Neural cell (in vitro differentiated cells): Measurements from ENCODE around the gene ROR1. TPM values are rescaled to one million over a fixed set of nuclear protein-coding genes. Genes with fewer than 3 reads are reported as not detected.

Experiments
- H2AFZ ChIP-seq: fragments of 200-600, 300-800 bp; sonication (generic), shearing (Covaris generic); 2 replicates; pipeline ENCODE4 v1.6.0; 2014; ENCODE audit warnings: low read depth, mild to moderate bottlenecking, antibody characterized with exemption, low read length, moderate library complexity
- H3F3A ChIP-seq: fragments of 200-600 bp; shearing (Covaris generic); 2 replicates; pipeline ENCODE4 v1.6.1; 2016; ENCODE audit warnings: mild to moderate bottlenecking, moderate library complexity, mixed read lengths, antibody characterized with exemption, low read length; ENCODE audit not compliant: insufficient read depth, poor library complexity, severe bottlenecking
- H3K27ac ChIP-seq: fragments of 200-600, 300-800 bp; sonication (generic), shearing (Covaris generic); 2 replicates; pipeline ENCODE4 v1.5.1; 2014; ENCODE audit warnings: mild to moderate bottlenecking, low read length, moderate library complexity
- H3K27me3 ChIP-seq: fragments of 300-800, 200-600 bp; sonication (generic), shearing (Covaris generic); 2 replicates; pipeline ENCODE4 v1.6.0; 2014; ENCODE audit warnings: mild to moderate bottlenecking, low read depth, low read length, moderate library complexity; ENCODE audit not compliant: insufficient read depth
- H3K36me3 ChIP-seq: fragments of 300-800, 200-600 bp; sonication (generic), shearing (Covaris generic); 2 replicates; pipeline ENCODE4 v1.5.1; 2014; ENCODE audit warnings: mild to moderate bottlenecking, antibody characterized with exemption, low read length, moderate library complexity; ENCODE audit not compliant: insufficient read depth
- H3K4me2 ChIP-seq: fragments of 300-800, 200-600 bp; sonication (generic), shearing (Covaris generic); 2 replicates; pipeline ENCODE4 v1.6.0; 2014; ENCODE audit warnings: mild to moderate bottlenecking, low read length
- H3K4me3 ChIP-seq: fragments of 300-800, 200-600 bp; sonication (generic), shearing (Covaris generic); 2 replicates; pipeline ENCODE4 v1.5.1; 2014; ENCODE audit warnings: mild to moderate bottlenecking, low read length, moderate library complexity
- H3K79me2 ChIP-seq: fragments of 200-600 bp; shearing (Covaris generic); replicated peaks from 2 replicates; pipeline ENCODE4 v1.6.0; 2014; ENCODE audit warnings: mild to moderate bottlenecking, low read length, moderate library complexity; ENCODE audit not compliant: insufficient read depth
- H3K9ac ChIP-seq: fragments of 300-800, 200-600 bp; sonication (generic), shearing (Covaris generic); 2 replicates; pipeline ENCODE4 v1.6.1; 2016; ENCODE audit warnings: mild to moderate bottlenecking, low read length, mixed read lengths
- H3K9me2 ChIP-seq: fragments of 200-600 bp; shearing (Covaris generic); 2 replicates; pipeline ENCODE4 v1.6.1; 2016; ENCODE audit warnings: mild to moderate bottlenecking, low read length, mixed read lengths; ENCODE audit not compliant: insufficient read depth
- H3K9me3 ChIP-seq: fragments of 200-600, 300-800 bp; sonication (generic), shearing (Covaris generic); 2 replicates; pipeline ENCODE4 v1.6.1; 2016; ENCODE audit warnings: mild to moderate bottlenecking, mixed run types, low read length, moderate library complexity, mixed read lengths
- H4K20me1 ChIP-seq: fragments of 200-600 bp; shearing (Covaris generic); 2 replicates; pipeline ENCODE4 v1.6.1; 2016; ENCODE audit warnings: mild to moderate bottlenecking, mixed run types; ENCODE audit not compliant: insufficient read depth
- EP300 ChIP-seq: fragments of 450-650 bp; conservative IDR thresholded peaks from 2 replicates; pipeline ENCODE4 v1.6.1; 2014; ENCODE audit warnings: antibody characterized with exemption, mild to moderate bottlenecking, moderate library complexity; ENCODE audit not compliant: poor library complexity, severe bottlenecking
- EZH2 ChIP-seq: fragments of 200-600, 300-800 bp; shearing (Covaris generic), sonication (generic); IDR thresholded peaks from 2 replicates; pipeline ENCODE4 v1.6.1; 2014; ENCODE audit warnings: antibody characterized with exemption, low read length, borderline replicate concordance, mild to moderate bottlenecking; ENCODE audit not compliant: insufficient read depth, poor library complexity, severe bottlenecking
- MXI1 ChIP-seq: fragments of 450-650 bp; conservative IDR thresholded peaks from 2 replicates; pipeline ENCODE4 v1.6.1; 2014; ENCODE audit warnings: antibody characterized with exemption, mild to moderate bottlenecking; ENCODE audit not compliant: poor library complexity, severe bottlenecking
- POLR2AphosphoS5 ChIP-seq: IDR thresholded peaks from 2 replicates; pipeline ENCODE4 v1.6.1; 2012
- RAD21 ChIP-seq: fragments of 450-650 bp; conservative IDR thresholded peaks from 2 replicates; pipeline ENCODE4 v1.6.1; 2014; ENCODE audit warnings: antibody characterized with exemption, mild to moderate bottlenecking, moderate library complexity
- SMC3 ChIP-seq: fragments of 450-650 bp; conservative IDR thresholded peaks from 2 replicates; pipeline ENCODE4 v1.6.1; 2014; ENCODE audit warnings: antibody characterized with exemption, mild to moderate bottlenecking, moderate library complexity; ENCODE audit not compliant: poor library complexity
- TAF1 ChIP-seq: IDR thresholded peaks from 2 replicates; pipeline ENCODE4 v1.6.1; 2012; ENCODE audit warnings: low read depth
- polyA plus RNA-seq: library from polyadenylated mRNA; depleted of rRNA; stranded (reverse); fragments of >200 nt; gene quantifications from 2 replicates; pipeline ENCODE4 v1.2.3, GENCODE V29; 2014
- TF ChIP-seq, protein P1 (sequence below): IDR thresholded peaks from 2 replicates; pipeline ENCODE4 v1.6.1; 2012; ENCODE audit warnings: borderline replicate concordance
- TF ChIP-seq, protein P2 (sequence below): fragments of 450-650 bp; IDR thresholded peaks from 2 replicates; pipeline ENCODE4 v1.5.1; 2014; ENCODE audit warnings: antibody characterized with exemption, mild to moderate bottlenecking, moderate library complexity; ENCODE audit not compliant: poor library complexity, severe bottlenecking

Gene ROR1
- polyA plus RNA-seq, 1 donor from 2014 or later = 0.27 TPM

- Histone ChIP-seq H3K27me3 (no peaks in the 10 kb centered on the region), H3K9me2 (no peaks in the 10 kb centered on the region), H4K20me1 (no peaks in the 10 kb centered on the region), H3K36me3 (no peaks in the 10 kb centered on the region), H3K27ac (no peak overlapping the region), H2AFZ (no peak overlapping the region), H3K9ac (no peak overlapping the region), H3K9me3 (no peaks in the 10 kb centered on the region), H3K4me2 (no peak overlapping the region), H3K4me3 (no peak overlapping the region), H3F3A (no peaks in the 10 kb centered on the region), H3K79me2 (no peaks in the 10 kb centered on the region)
- TF ChIP-seq SMC3 (no peak), MXI1 (no peak), RAD21 (no peak), POLR2AphosphoS5 (no peak), TAF1 (no peak), EZH2 (no peak), EP300 (no peak)
- TF ChIP-seq, protein P1, sequence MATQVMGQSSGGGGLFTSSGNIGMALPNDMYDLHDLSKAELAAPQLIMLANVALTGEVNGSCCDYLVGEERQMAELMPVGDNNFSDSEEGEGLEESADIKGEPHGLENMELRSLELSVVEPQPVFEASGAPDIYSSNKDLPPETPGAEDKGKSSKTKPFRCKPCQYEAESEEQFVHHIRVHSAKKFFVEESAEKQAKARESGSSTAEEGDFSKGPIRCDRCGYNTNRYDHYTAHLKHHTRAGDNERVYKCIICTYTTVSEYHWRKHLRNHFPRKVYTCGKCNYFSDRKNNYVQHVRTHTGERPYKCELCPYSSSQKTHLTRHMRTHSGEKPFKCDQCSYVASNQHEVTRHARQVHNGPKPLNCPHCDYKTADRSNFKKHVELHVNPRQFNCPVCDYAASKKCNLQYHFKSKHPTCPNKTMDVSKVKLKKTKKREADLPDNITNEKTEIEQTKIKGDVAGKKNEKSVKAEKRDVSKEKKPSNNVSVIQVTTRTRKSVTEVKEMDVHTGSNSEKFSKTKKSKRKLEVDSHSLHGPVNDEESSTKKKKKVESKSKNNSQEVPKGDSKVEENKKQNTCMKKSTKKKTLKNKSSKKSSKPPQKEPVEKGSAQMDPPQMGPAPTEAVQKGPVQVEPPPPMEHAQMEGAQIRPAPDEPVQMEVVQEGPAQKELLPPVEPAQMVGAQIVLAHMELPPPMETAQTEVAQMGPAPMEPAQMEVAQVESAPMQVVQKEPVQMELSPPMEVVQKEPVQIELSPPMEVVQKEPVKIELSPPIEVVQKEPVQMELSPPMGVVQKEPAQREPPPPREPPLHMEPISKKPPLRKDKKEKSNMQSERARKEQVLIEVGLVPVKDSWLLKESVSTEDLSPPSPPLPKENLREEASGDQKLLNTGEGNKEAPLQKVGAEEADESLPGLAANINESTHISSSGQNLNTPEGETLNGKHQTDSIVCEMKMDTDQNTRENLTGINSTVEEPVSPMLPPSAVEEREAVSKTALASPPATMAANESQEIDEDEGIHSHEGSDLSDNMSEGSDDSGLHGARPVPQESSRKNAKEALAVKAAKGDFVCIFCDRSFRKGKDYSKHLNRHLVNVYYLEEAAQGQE = no peak
- TF ChIP-seq, protein P2, sequence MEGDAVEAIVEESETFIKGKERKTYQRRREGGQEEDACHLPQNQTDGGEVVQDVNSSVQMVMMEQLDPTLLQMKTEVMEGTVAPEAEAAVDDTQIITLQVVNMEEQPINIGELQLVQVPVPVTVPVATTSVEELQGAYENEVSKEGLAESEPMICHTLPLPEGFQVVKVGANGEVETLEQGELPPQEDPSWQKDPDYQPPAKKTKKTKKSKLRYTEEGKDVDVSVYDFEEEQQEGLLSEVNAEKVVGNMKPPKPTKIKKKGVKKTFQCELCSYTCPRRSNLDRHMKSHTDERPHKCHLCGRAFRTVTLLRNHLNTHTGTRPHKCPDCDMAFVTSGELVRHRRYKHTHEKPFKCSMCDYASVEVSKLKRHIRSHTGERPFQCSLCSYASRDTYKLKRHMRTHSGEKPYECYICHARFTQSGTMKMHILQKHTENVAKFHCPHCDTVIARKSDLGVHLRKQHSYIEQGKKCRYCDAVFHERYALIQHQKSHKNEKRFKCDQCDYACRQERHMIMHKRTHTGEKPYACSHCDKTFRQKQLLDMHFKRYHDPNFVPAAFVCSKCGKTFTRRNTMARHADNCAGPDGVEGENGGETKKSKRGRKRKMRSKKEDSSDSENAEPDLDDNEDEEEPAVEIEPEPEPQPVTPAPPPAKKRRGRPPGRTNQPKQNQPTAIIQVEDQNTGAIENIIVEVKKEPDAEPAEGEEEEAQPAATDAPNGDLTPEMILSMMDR = no peak
Measured at GRCh38 chr1:63955370-63956145, 181.7 kb downstream of the ROR1 start.

DNA sequence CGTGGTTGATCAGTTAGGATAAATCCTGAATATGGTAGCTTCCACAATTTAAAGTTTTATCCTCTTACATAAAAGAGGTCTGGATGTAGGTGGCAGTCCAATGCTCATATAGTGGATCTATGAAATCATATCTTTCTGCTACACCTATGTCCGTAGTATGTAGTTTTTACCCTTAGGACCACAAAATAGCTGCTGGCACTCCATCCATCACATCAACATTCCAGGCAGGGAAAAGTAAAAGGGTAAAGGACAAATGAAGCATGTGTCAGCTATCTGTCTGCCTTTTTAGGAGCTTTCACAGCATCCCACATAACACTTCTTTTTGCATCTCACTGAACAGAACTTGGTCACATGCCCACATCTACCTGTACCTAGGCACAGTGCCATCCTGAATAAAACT is 184.7 kb downstream of the ROR1 start:
- Histone ChIP-seq H2AFZ (no peak overlapping the region), H3K9me2 (no peaks in the 10 kb centered on the region), H3K9ac (no peak overlapping the region), H3K4me2 (no peak overlapping the region), H3F3A (no peaks in the 10 kb centered on the region), H3K36me3 (no peaks in the 10 kb centered on the region), H3K4me3 (no peak overlapping the region), H4K20me1 (no peaks in the 10 kb centered on the region), H3K27ac (no peak overlapping the region), H3K9me3 (no peaks in the 10 kb centered on the region), H3K27me3 (no peaks in the 10 kb centered on the region), H3K79me2 (no peaks in the 10 kb centered on the region)
- TF ChIP-seq MXI1 (no peak), EP300 (no peak), EZH2 (no peak), TAF1 (no peak)
- TF ChIP-seq, protein P1 = no peak
